ENCODE results near the gene RBM20. TPM values are rescaled to one million over a fixed set of nuclear protein-coding genes. Genes with fewer than 3 reads are reported as not detected.

RBM20 gene
- total RNA-seq, 1 donor = 0.09 TPM

DNA sequence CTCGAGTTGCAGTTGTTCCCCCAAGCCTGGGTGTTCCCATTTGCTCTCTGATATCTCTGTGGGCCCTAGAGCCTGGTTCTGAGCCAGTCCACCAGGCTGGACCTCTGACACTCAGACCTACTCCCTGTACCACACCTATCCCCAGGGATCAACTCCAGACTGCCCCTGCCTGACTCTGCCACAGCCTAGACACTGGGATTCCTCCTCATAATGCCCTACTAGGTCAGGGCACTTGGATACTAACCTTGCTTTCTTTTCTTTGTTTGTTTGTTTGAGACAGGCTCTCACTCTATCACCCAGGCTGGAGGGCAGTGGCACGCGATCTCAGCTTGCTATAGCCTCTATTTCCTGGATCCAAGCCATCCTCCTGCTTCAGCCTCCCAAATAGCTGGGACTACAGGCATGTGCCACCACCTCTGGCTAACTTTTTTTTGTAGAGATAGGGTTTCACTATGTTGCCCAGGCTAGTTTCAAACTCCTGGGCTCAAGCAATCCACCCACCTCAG lies 196.8 kb downstream of the RBM20 start:
- no peak overlapping the region for H3K4me3 ChIP-seq (ENCODE audit: low read depth, low read length)
- TF ChIP-seq, protein P1, sequence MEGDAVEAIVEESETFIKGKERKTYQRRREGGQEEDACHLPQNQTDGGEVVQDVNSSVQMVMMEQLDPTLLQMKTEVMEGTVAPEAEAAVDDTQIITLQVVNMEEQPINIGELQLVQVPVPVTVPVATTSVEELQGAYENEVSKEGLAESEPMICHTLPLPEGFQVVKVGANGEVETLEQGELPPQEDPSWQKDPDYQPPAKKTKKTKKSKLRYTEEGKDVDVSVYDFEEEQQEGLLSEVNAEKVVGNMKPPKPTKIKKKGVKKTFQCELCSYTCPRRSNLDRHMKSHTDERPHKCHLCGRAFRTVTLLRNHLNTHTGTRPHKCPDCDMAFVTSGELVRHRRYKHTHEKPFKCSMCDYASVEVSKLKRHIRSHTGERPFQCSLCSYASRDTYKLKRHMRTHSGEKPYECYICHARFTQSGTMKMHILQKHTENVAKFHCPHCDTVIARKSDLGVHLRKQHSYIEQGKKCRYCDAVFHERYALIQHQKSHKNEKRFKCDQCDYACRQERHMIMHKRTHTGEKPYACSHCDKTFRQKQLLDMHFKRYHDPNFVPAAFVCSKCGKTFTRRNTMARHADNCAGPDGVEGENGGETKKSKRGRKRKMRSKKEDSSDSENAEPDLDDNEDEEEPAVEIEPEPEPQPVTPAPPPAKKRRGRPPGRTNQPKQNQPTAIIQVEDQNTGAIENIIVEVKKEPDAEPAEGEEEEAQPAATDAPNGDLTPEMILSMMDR (IDR thresholded peaks at IDR 0.05; ENCODE audit: insufficient read depth, low read length) = no peak
- no peak for DNase-seq (ENCODE audit: low read depth)

DNA sequence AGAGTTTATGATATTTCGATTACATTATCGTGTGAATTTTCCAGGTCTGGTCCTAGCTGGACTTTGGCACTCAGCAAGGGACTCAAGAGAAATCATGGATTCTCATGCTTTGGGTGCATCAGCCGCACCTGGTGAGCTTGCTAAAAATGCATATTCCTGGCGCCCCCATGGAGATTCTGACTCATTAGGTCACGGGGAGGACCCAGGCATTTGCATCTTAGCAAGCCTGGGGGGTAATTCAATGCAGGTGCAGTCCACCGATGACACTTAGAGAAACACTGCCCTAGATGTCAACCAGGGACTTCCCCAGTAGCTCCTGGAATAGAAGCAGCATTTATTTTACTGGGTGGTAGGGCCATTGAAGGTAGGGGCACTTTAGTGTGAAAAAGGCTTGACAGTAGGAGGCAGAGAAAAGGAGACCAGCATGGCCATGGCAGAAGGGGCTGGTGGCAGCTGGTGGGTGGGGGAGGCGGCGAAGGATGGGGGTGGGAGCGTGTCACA lies 197.7 kb downstream of the RBM20 start:
- DNase-seq (ENCODE audit: low read depth) = no peak
- TF ChIP-seq, protein P1 (IDR thresholded peaks at IDR 0.05; ENCODE audit: insufficient read depth, low read length) = no peak
- no peak overlapping the region for H3K4me3 ChIP-seq (ENCODE audit: low read depth, low read length)

DNA sequence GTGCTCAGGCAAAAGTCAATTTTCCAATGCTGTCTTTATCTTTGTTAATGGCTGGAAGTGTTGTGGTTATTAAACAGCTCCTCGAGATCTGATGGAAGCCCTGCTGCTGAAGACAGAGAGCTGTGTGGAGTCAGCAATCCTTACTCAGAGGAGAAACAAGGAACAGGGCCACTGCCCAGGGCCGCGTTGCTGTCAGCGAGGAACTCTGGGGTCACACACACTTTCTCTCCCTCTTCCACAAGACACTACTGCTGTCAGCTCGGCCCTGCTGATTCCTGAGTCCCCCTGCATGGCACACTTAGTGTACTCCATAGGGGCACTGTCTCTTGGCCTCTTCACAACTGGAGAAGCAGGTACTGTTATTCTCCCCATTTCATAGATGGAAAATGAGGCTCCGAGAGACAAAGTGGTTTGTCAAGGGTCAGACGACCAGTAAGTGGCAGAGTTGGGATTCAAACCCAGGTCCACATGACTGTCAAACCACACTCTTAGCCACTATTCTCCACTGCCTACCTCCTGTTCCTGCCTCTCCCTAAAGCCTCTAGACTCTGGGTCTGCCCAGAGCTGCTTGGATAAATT lies 198.3 kb downstream of the RBM20 start:
- no peak overlapping the region for H3K4me3 ChIP-seq (ENCODE audit: low read depth, low read length)
- no peak for DNase-seq (ENCODE audit: low read depth)
- TF ChIP-seq, protein P1 (IDR thresholded peaks at IDR 0.05; ENCODE audit: insufficient read depth, low read length) = no peak

DNA sequence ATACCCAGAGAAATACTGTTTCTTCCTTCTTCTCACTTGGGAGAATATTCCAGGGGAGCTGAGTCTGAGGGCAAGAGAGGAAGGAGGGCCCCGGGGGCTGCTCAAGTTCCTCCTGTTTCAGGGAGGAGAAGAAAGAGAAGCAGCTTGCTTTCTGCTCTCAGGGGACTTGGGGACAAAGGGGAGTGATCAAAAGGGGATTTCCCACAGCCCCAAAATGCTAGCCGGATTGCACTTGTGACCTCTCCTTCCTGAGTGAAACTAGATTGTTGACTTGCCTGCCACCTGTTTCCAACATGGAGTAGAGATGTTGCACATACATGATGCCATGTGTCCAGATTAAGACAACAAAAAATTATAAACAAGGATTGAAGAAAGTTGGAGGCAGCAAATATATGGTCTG lies 198.9 kb downstream of the RBM20 start:
- no peak for DNase-seq (ENCODE audit: low read depth)
- TF ChIP-seq, protein P1 (IDR thresholded peaks at IDR 0.05; ENCODE audit: insufficient read depth, low read length) = no peak
- H3K4me3 ChIP-seq (ENCODE audit: low read depth, low read length) = no peak overlapping the region

DNA sequence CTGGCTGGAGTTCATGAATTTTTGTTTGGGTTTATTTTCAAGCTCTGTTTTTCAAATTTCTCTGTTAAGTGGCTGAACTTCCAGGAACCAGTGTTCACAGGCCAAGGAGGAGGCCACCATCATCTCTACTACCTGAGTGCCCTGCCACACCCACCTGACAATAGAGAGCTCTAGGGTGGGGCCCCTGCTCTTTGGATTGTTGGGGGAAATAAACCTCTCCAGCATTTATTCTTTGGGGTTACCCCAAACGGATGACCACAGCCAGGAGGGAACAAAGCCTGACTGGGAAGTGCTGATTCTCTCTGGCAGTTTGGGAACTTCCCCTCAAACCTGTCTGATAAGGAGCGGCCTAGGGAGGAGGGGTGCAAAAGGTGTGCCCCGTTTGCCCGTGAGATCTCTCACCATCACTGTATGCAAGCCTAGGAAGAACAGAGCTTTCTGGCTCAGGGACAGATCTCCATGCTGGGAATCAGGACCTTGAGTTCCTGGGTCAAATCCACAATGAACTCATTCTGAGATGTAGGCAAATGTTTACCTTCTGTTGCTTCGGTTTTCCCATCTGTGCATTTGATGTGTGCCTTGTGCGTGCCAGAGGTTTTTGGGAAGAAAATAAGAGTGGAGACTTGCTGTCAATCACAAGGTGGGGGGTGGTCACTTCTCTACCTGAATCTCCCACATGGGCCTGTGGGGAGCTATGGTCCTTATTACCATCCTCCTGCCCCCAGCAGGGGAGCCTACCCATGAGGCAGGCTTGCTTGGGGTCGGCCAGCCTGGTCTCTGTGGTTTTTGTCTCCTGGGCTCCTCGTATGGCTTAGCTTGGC lies 199.9 kb downstream of the RBM20 start:
- TF ChIP-seq, protein P1 (IDR thresholded peaks at IDR 0.05; ENCODE audit: insufficient read depth, low read length) = no peak
- DNase-seq (ENCODE audit: low read depth) = no peak
- no peak overlapping the region for H3K4me3 ChIP-seq (ENCODE audit: low read depth, low read length)

DNA sequence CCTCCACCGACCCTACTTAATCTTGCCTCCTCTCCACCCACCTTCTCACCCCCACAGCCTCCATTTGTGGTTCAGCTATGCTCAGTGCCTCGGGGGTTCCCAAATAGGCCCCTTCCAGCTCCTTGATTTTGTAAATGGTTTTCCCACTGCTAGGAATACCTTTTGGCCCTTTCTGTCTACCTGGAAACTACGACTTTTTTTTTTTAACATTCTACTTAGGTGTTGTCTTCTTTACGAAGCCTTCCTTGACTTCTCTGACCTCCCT lies 200.4 kb downstream of the RBM20 start:
- DNase-seq (ENCODE audit: low read depth) = no peak
- no peak overlapping the region for H3K4me3 ChIP-seq (ENCODE audit: low read depth, low read length)
- TF ChIP-seq, protein P1 (IDR thresholded peaks at IDR 0.05; ENCODE audit: insufficient read depth, low read length) = no peak
